ENCODE data around the gene KDM7A. TPM values are rescaled to one million over a fixed set of nuclear protein-coding genes. Genes with fewer than 3 reads are reported as not detected.
A peak's percentile ranks its signal among the peaks of the same experiment; 100 is the strongest.

KDM7A gene
- total and polyA plus RNA-seq, 2 donors from 2014 or later: 2.2 to 14.2 TPM

- H3K4me1 ChIP-seq (ENCODE audit: control insufficient read depth in 2 of 3, insufficient read depth in 2 of 3, low read depth in 1 of 3, low read length in 3 of 3): peaks cover 0 to 2% (median 0%) of the 10 kb centered on the region in 3 donors
- H3K36me3 ChIP-seq (ENCODE audit: control insufficient read depth in 2 of 3, insufficient read depth in 3 of 3, low read length in 3 of 3): peaks cover 0 to 24% (median 15%) of the 10 kb centered on the region in 3 donors
- DNase-seq: peak in 1 of 5 donors; percentile 62
- H3K9me3 ChIP-seq (ENCODE audit: control insufficient read depth in 2 of 3, insufficient read depth in 1 of 3, low read length in 3 of 3): no peaks in the 10 kb centered on the region
- H3K27me3 ChIP-seq (ENCODE audit: control insufficient read depth, insufficient read depth, low read length): no peaks in the 10 kb centered on the region
- no peak overlapping the region for H3K4me3 ChIP-seq (ENCODE audit: low read length in 3 of 3)
- no peak overlapping the region for H3K9ac ChIP-seq (ENCODE audit: low read length in 3 of 3)
- no peak overlapping the region for H3K27ac ChIP-seq (ENCODE audit: low read depth in 2 of 2, low read length in 2 of 2)
- intact Hi-C loops (cut with DNase I): no loop called here
- FAIRE-seq: no peak
- TF ChIP-seq, protein P1, sequence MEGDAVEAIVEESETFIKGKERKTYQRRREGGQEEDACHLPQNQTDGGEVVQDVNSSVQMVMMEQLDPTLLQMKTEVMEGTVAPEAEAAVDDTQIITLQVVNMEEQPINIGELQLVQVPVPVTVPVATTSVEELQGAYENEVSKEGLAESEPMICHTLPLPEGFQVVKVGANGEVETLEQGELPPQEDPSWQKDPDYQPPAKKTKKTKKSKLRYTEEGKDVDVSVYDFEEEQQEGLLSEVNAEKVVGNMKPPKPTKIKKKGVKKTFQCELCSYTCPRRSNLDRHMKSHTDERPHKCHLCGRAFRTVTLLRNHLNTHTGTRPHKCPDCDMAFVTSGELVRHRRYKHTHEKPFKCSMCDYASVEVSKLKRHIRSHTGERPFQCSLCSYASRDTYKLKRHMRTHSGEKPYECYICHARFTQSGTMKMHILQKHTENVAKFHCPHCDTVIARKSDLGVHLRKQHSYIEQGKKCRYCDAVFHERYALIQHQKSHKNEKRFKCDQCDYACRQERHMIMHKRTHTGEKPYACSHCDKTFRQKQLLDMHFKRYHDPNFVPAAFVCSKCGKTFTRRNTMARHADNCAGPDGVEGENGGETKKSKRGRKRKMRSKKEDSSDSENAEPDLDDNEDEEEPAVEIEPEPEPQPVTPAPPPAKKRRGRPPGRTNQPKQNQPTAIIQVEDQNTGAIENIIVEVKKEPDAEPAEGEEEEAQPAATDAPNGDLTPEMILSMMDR (IDR thresholded peaks at IDR 0.05; ENCODE audit: borderline replicate concordance, extremely low read depth, insufficient read depth): no peak
Measured at GRCh38 chr7:140039066-140039465, 137.7 kb downstream of the KDM7A start.

- FAIRE-seq (no peak), DNase-seq (no peak)
- Histone ChIP-seq H3K9me3 (ENCODE audit: control insufficient read depth in 2 of 3, insufficient read depth in 1 of 3, low read length in 3 of 3) (no peaks in the 10 kb centered on the region), H3K9ac (ENCODE audit: low read length in 3 of 3) (no peak overlapping the region), H3K4me3 (ENCODE audit: low read length in 3 of 3) (no peak overlapping the region), H3K27ac (ENCODE audit: low read depth in 2 of 2, low read length in 2 of 2) (no peak overlapping the region), H3K27me3 (ENCODE audit: control insufficient read depth, insufficient read depth, low read length) (no peaks in the 10 kb centered on the region), H3K36me3 (ENCODE audit: control insufficient read depth in 2 of 3, insufficient read depth in 3 of 3, low read length in 3 of 3) (peaks cover 0 to 21% (median 13%) of the 10 kb centered on the region in 3 donors), H3K4me1 (ENCODE audit: control insufficient read depth in 2 of 3, insufficient read depth in 2 of 3, low read depth in 1 of 3, low read length in 3 of 3) (peaks cover 0 to 2% (median 0%) of the 10 kb centered on the region in 3 donors)
- intact Hi-C loops (cut with DNase I): no loop called here
- TF ChIP-seq, protein P1 (IDR thresholded peaks at IDR 0.05; ENCODE audit: borderline replicate concordance, extremely low read depth, insufficient read depth): no peak
Measured at GRCh38 chr7:140036224-140036962, 140.4 kb downstream of the KDM7A start.

- no peak overlapping the region for H3K4me3 ChIP-seq (ENCODE audit: low read length in 3 of 3)
- no peak overlapping the region for H3K27ac ChIP-seq (ENCODE audit: low read depth in 2 of 2, low read length in 2 of 2)
- DNase-seq (no peak), FAIRE-seq (no peak)
- TF ChIP-seq, protein P1 (IDR thresholded peaks at IDR 0.05; ENCODE audit: borderline replicate concordance, extremely low read depth, insufficient read depth): no peak
- intact Hi-C loops (cut with DNase I): no loop called here
- no peaks in the 10 kb centered on the region for H3K9me3 ChIP-seq (ENCODE audit: control insufficient read depth in 2 of 3, insufficient read depth in 1 of 3, low read length in 3 of 3)
- H3K27me3 ChIP-seq (ENCODE audit: control insufficient read depth, insufficient read depth, low read length): no peaks in the 10 kb centered on the region
- H3K36me3 ChIP-seq (ENCODE audit: control insufficient read depth in 2 of 3, insufficient read depth in 3 of 3, low read length in 3 of 3): peaks cover 0 to 14% (median 11%) of the 10 kb centered on the region in 3 donors
- peaks cover 0 to 2% (median 0%) of the 10 kb centered on the region in 3 donors for H3K4me1 ChIP-seq (ENCODE audit: control insufficient read depth in 2 of 3, insufficient read depth in 2 of 3, low read depth in 1 of 3, low read length in 3 of 3)
- no peak overlapping the region for H3K9ac ChIP-seq (ENCODE audit: low read length in 3 of 3)
Measured at GRCh38 chr7:140035400-140036223, 141.2 kb downstream of the KDM7A start.

Other genes with a start within 250 kb of the KDM7A start
- gene PARP12, start 114.0 kb downstream of the KDM7A start, total RNA-seq: 40.2 TPM
- 15.2 TPM for gene PARP12, start 114.0 kb downstream of the KDM7A start, polyA plus RNA-seq (ENCODE audit: insufficient read depth, low read depth, low replicate concordance)
- gene SLC37A3, start 221.5 kb upstream of the KDM7A start, total RNA-seq: 50.3 TPM
- gene SLC37A3, start 221.5 kb upstream of the KDM7A start, polyA plus RNA-seq (ENCODE audit: insufficient read depth, low read depth, low replicate concordance): 19.5 TPM
- 11.5 TPM for gene RAB19, start 227.1 kb upstream of the KDM7A start, total RNA-seq
- 0.82 TPM for gene RAB19, start 227.1 kb upstream of the KDM7A start, polyA plus RNA-seq (ENCODE audit: insufficient read depth, low read depth, low replicate concordance)

Measured in kidney (tissue), 14 donors.